ENCODE results near the gene TRIM15. TPM values are rescaled to one million over a fixed set of nuclear protein-coding genes. Genes with fewer than 3 reads are reported as not detected.
"Not testable (repeated sequence)": the region's sequence is repeated elsewhere in the genome, so short reads cannot be mapped to it uniquely, and the experiment has no call there.

Gene TRIM15
- total RNA-seq, 2 experiments from 2014 or later: not detected

DNA sequence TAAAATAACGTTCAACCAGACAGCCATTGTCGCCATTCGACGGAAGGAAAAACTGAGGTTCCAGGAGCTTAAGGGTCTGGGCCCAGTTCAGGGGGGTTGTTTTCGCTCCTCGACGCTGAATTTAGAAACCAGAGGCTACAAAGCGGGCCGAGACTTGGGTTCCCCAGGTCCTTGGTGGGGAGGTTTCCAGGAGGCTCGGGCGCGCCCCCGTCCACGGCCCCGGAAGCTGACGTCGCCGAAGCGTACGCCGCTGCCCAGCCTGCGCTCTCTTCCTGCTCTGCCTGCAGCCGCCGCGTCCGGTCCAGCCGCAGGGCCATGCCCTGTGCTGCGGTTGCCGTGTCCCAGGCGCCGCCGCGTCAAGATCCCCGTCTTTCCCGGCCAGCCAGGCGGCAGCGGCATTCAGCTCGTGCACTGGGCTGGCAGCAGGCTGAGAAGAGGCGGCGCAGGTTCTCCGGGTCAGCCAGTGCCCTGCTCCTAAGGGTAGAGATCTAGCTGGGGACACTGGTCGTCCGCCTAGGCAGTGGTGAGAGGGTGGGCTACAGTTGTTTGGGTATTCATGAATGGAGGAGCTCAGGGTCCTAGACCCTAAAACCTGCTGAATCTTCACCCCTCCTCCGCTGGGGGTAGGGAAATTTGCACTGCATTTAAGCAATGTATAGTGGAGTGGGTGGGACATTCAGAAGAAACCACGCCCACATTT is 50.8 kb downstream of the TRIM15 start:
- intact Hi-C loops (cut with micrococcal nuclease): loop anchor here (10.0 kb wide), 1 partner anchor 111 kb away; the partner anchor contains the start of gene TRIM39
- POLR2A ChIA-PET: interaction anchor here (0.8 to 3.6 kb wide), 17 partner anchors 9 to 153 kb away, joined by 3 to 27 read pairs (median 4); partner anchors contain the start of genes POLR1H and TRIM39

GRCh38 chr6:30214657-30214982 is 51.3 kb downstream of the TRIM15 start:
- Mint-ChIP-seq H3K36me3 (ENCODE audit: low read depth) (peaks cover 21% of the 10 kb centered on the region), H3K4me3 (peak overlapping the region; percentile 90), H3K4me1 (ENCODE audit: low read depth) (peaks cover 42% of the 10 kb centered on the region), H3K9me3 (no peaks in the 10 kb centered on the region), H3K27ac (peak overlapping the region; percentile 99), H3K27me3 (no peaks in the 10 kb centered on the region)
- TF ChIP-seq, protein P1, sequence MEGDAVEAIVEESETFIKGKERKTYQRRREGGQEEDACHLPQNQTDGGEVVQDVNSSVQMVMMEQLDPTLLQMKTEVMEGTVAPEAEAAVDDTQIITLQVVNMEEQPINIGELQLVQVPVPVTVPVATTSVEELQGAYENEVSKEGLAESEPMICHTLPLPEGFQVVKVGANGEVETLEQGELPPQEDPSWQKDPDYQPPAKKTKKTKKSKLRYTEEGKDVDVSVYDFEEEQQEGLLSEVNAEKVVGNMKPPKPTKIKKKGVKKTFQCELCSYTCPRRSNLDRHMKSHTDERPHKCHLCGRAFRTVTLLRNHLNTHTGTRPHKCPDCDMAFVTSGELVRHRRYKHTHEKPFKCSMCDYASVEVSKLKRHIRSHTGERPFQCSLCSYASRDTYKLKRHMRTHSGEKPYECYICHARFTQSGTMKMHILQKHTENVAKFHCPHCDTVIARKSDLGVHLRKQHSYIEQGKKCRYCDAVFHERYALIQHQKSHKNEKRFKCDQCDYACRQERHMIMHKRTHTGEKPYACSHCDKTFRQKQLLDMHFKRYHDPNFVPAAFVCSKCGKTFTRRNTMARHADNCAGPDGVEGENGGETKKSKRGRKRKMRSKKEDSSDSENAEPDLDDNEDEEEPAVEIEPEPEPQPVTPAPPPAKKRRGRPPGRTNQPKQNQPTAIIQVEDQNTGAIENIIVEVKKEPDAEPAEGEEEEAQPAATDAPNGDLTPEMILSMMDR (IDR thresholded peaks at IDR 0.05): no peak
- POLR2A ChIA-PET: interaction anchor here (0.8 to 3.6 kb wide), 9 partner anchors 9 to 111 kb away, joined by 3 to 27 read pairs (median 4); partner anchors contain the start of gene TRIM39
- DNase-seq: no peak
- CTCF ChIA-PET: interaction anchor here (1.3 to 1.5 kb wide), 3 partner anchors 13 to 144 kb away, joined by 3 to 6 read pairs (median 4); no protein-coding TSS in a partner anchor
- intact Hi-C loops (cut with micrococcal nuclease): loop anchor here (10.0 kb wide), 1 partner anchor 110 kb away; the partner anchor contains the start of gene TRIM39
- ATAC-seq: no peak

More for the DNA sequence above, 50.8 kb downstream of the TRIM15 start:
- ATAC-seq (peak; percentile 63), DNase-seq (peak; percentile 85)
- Mint-ChIP-seq H3K27ac (peak overlapping the region; percentile 99), H3K4me3 (peak overlapping the region; percentile 90), H3K27me3 (no peaks in the 10 kb centered on the region), H3K4me1 (ENCODE audit: low read depth) (peaks cover 41% of the 10 kb centered on the region), H3K9me3 (no peaks in the 10 kb centered on the region), H3K36me3 (ENCODE audit: low read depth) (peaks cover 23% of the 10 kb centered on the region)
- TF ChIP-seq, protein P1 (IDR thresholded peaks at IDR 0.05): no peak
- CTCF ChIA-PET: interaction anchor here (1.3 to 1.5 kb wide), 3 partner anchors 14 to 144 kb away, joined by 3 to 6 read pairs (median 4); no protein-coding TSS in a partner anchor

- H3K9me3 Mint-ChIP-seq: no peaks in the 10 kb centered on the region
- ATAC-seq (no peak), DNase-seq (no peak)
- no peak overlapping the region for H3K4me3 Mint-ChIP-seq
- H3K27me3 Mint-ChIP-seq: no peaks in the 10 kb centered on the region
- H3K27ac Mint-ChIP-seq: no peak overlapping the region
- CTCF ChIA-PET: interaction anchor here (0.7 to 5.7 kb wide), 5 partner anchors 14 to 182 kb away, joined by 3 to 94 read pairs (median 5); no protein-coding TSS in a partner anchor
- POLR2A ChIA-PET: interaction anchor here (0.7 to 3.6 kb wide), 4 partner anchors 11 to 331 kb away, joined by 3 to 22 read pairs (median 3); no protein-coding TSS in a partner anchor
- peaks cover 12% of the 10 kb centered on the region for H3K36me3 Mint-ChIP-seq (ENCODE audit: low read depth)
- H3K4me1 Mint-ChIP-seq (ENCODE audit: low read depth): peaks cover 31% of the 10 kb centered on the region
- TF ChIP-seq, protein P1 (IDR thresholded peaks at IDR 0.05): no peak
- intact Hi-C loops (cut with micrococcal nuclease): loop anchor here (10.0 kb wide), 1 partner anchor 109 kb away; the partner anchor contains the start of gene TRIM39
These were observed 52.8 kb downstream of the TRIM15 start for GRCh38 chr6:30216096-30216495.

DNA sequence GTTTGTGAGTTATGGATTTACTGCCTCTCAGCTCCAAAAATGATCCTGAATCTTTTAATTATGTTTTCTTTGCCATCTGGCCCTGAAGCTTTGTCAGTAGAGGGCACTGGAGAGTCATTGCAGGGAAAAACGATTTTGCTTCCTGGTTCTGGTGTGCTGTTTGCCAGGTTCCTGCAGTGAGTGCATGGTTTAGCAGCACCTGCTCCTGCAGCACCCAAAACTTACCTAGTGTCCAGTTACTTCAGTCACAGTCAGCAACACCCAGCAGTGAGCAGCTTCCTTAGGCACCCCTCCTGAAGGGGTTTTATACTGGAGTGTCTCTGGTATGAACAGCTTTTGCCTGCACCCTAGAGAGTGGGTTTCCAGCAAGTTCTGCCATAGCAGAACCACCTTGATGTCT is 55.9 kb downstream of the TRIM15 start:
- no peak overlapping the region for H3K27ac Mint-ChIP-seq
- ATAC-seq (peak; percentile 74), DNase-seq (peak; percentile 71)
- intact Hi-C loops (cut with micrococcal nuclease): loop anchor here (2.0 to 10.0 kb wide), 3 partner anchors 40 to 178 kb away; partner anchors contain the start of gene TRIM39
- peaks cover 8% of the 10 kb centered on the region for H3K9me3 Mint-ChIP-seq
- H3K4me1 Mint-ChIP-seq (ENCODE audit: low read depth): peaks cover 17% of the 10 kb centered on the region
- TF ChIP-seq, protein P1 (IDR thresholded peaks at IDR 0.05): peak; percentile 87
- no peak overlapping the region for H3K4me3 Mint-ChIP-seq
- H3K27me3 Mint-ChIP-seq: no peaks in the 10 kb centered on the region
- POLR2A ChIA-PET: interaction anchor here (0.7 to 1.6 kb wide), 6 partner anchors 11 to 158 kb away, joined by 3 to 5 read pairs (median 3); partner anchors contain the start of genes POLR1H and TRIM39
- CTCF ChIA-PET: interaction anchor here (0.6 to 5.7 kb wide), 39 partner anchors 11 to 237 kb away, joined by 3 to 94 read pairs (median 4); partner anchors contain the start of gene TRIM39
- H3K36me3 Mint-ChIP-seq (ENCODE audit: low read depth): peaks cover 3% of the 10 kb centered on the region

DNA sequence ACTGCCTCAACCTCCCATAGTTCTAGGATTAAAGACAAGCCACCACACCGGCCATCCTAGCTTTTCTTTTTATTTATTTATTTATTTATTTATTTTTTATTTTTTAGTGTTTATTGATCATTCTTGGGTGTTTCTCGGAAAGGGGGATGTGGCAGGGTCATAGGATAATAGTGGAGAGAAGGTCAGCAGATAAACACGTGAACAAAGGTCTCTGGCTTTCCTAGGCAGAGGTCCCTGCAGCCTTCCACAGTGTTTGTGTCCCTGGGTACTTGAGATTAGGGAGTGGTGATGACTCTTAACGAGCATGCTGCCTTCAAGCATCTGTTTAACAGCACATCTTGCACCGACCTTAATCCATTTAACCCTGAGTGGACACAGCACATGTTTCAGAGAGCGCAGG is 58.0 kb downstream of the TRIM15 start:
- ATAC-seq; H3K27me3 Mint-ChIP-seq; intact Hi-C loops (cut with micrococcal nuclease); H3K36me3 Mint-ChIP-seq (ENCODE audit: low read depth); H3K9me3 Mint-ChIP-seq; H3K4me1 Mint-ChIP-seq (ENCODE audit: low read depth); H3K4me3 Mint-ChIP-seq; POLR2A ChIA-PET; H3K27ac Mint-ChIP-seq; DNase-seq: not testable (repeated sequence)
- CTCF ChIA-PET: interaction anchor here (1.6 kb wide), 2 partner anchors 10 to 90 kb away, joined by 3 to 4 read pairs; no protein-coding TSS in a partner anchor

GRCh38 chr6:30221956-30222355 is 58.6 kb downstream of the TRIM15 start:
- H3K36me3 Mint-ChIP-seq (ENCODE audit: low read depth); intact Hi-C loops (cut with micrococcal nuclease); H3K27ac Mint-ChIP-seq; H3K4me1 Mint-ChIP-seq (ENCODE audit: low read depth); H3K27me3 Mint-ChIP-seq; POLR2A ChIA-PET; DNase-seq; ATAC-seq; H3K9me3 Mint-ChIP-seq; H3K4me3 Mint-ChIP-seq: not testable (repeated sequence)
- CTCF ChIA-PET: interaction anchor here (1.6 kb wide), 1 partner anchor 9 kb away, joined by 3 read pairs; no protein-coding TSS in a partner anchor

All from activated CD8-positive, alpha-beta T cell treated with anti-CD3 and anti-CD28 coated beads for 36 hours (primary cell).